CD14-positive monocyte (primary cell): ENCODE data around the gene SLFN12. TPM values are rescaled to one million over a fixed set of nuclear protein-coding genes. Genes with fewer than 3 reads are reported as not detected.

ENCODE experiments used
- DNase-seq, 3 donors: peaks; one replicate each; pipeline ENCODE4 v3.0.0-alpha.2; 2011 to 2022
- H2AFZ ChIP-seq: 2 replicates; pipeline ENCODE4 v1.6.0; 2012; ENCODE audit warnings: mild to moderate bottlenecking, low read depth, low read length, inconsistent platforms; ENCODE audit not compliant: insufficient read depth, poor library complexity, severe bottlenecking
- H3K27ac ChIP-seq, 2 donors: 1 replicate in 1 of 2; 2 replicates in 1 of 2; pipeline ENCODE4 v1.5.1; 2012 to 2013; ENCODE audit warnings: low read length in 2 of 2, control low read depth in 1 of 2, inconsistent platforms in 1 of 2, low read depth in 1 of 2, mild to moderate bottlenecking in 1 of 2
- H3K27me3 ChIP-seq, 2 donors: one replicate each; pipeline versions ENCODE4 v1.6.0 to v1.6.1; 2011 to 2013; ENCODE audit warnings: low read length in 2 of 2; ENCODE audit not compliant: control insufficient read depth in 2 of 2, insufficient read depth in 2 of 2
- H3K36me3 ChIP-seq, 2 donors: replicated peaks in 1 of 2; 1 replicate in 1 of 2; 2 replicates in 1 of 2; pipeline versions ENCODE4 v1.5.1 to v1.6.1; 2012 to 2013; ENCODE audit warnings: low read length in 2 of 2, control low read depth in 1 of 2, inconsistent platforms in 1 of 2, mild to moderate bottlenecking in 1 of 2; ENCODE audit not compliant: insufficient read depth in 2 of 2, control insufficient read depth in 1 of 2
- H3K4me1 ChIP-seq, 2 donors: 1 replicate in 1 of 2; 2 replicates in 1 of 2; pipeline versions ENCODE4 v1.5.1 to v1.6.1; 2012 to 2013; ENCODE audit warnings: low read length in 2 of 2, control low read depth in 1 of 2, inconsistent platforms in 1 of 2, mild to moderate bottlenecking in 1 of 2, moderate library complexity in 1 of 2; ENCODE audit not compliant: insufficient read depth in 2 of 2, control insufficient read depth in 1 of 2
- H3K4me2 ChIP-seq: replicated peaks from 2 replicates; pipeline ENCODE3; 2012; ENCODE audit warnings: low read length, moderate library complexity, mild to moderate bottlenecking; ENCODE audit not compliant: poor library complexity, severe bottlenecking; ENCODE audit errors: extremely low read depth
- H3K4me3 ChIP-seq, 3 experiments: fragments of 200-600 bp in 1 of 3; sonication (generic) in 1 of 3; replicated peaks in 1 of 3; 1 replicate in 2 of 3; 2 replicates in 1 of 3; pipeline ENCODE4 v1.5.1; 2011 to 2013; ENCODE audit warnings: low read length in 3 of 3, mild to moderate bottlenecking in 3 of 3, control low read depth in 2 of 3, low read depth in 2 of 3, inconsistent platforms in 1 of 3, moderate library complexity in 1 of 3
- H3K79me2 ChIP-seq: 2 replicates; pipeline ENCODE4 v1.6.0; 2012; ENCODE audit warnings: mild to moderate bottlenecking, control low read depth, inconsistent platforms, low read length, moderate library complexity; ENCODE audit not compliant: insufficient read depth
- H3K9ac ChIP-seq: 2 replicates; pipeline ENCODE4 v1.6.0; 2017; ENCODE audit warnings: low read length, mild to moderate bottlenecking; ENCODE audit not compliant: insufficient read depth, poor library complexity, severe bottlenecking
- H3K9me3 ChIP-seq, 2 donors: replicated peaks in 1 of 2; 1 replicate in 1 of 2; 2 replicates in 1 of 2; pipeline versions ENCODE4 v1.5.1 to v1.6.1; 2012 to 2013; ENCODE audit warnings: low read length in 2 of 2, control low read depth in 1 of 2; ENCODE audit not compliant: control insufficient read depth in 1 of 2, insufficient read depth in 1 of 2
- H4K20me1 ChIP-seq: 2 replicates; pipeline ENCODE4 v1.6.0; 2012; ENCODE audit warnings: mild to moderate bottlenecking, low read length, control low read depth, moderate library complexity; ENCODE audit not compliant: insufficient read depth
- H3K27ac Mint-ChIP-seq, 7 donors: one replicate each; pipeline ENCODE4 v1.8.0; 2020; ENCODE audit warnings: mild to moderate bottlenecking in 7 of 7, mixed read lengths in 7 of 7, moderate library complexity in 6 of 7, inconsistent platforms in 2 of 7
- H3K27me3 Mint-ChIP-seq, 3 donors: one replicate each; pipeline ENCODE4 v1.8.0; 2021 to 2022; ENCODE audit warnings: low read depth in 3 of 3, mild to moderate bottlenecking in 3 of 3, mixed read lengths in 3 of 3, moderate library complexity in 3 of 3, inconsistent platforms in 1 of 3
- H3K36me3 Mint-ChIP-seq, 2 donors: one replicate each; pipeline ENCODE4 v1.8.0; 2020; ENCODE audit warnings: mixed read lengths in 2 of 2, inconsistent platforms in 1 of 2, mild to moderate bottlenecking in 1 of 2
- H3K4me1 Mint-ChIP-seq: one replicate; pipeline ENCODE4 v1.8.0; 2020; ENCODE audit warnings: mild to moderate bottlenecking, mixed read lengths
- H3K4me3 Mint-ChIP-seq, 2 donors: one replicate each; pipeline ENCODE4 v1.8.0; 2020; ENCODE audit warnings: mild to moderate bottlenecking in 2 of 2, mixed read lengths in 2 of 2, moderate library complexity in 1 of 2
- H3K9me3 Mint-ChIP-seq, 7 donors: one replicate each; pipeline ENCODE4 v1.8.0; 2020 to 2022; ENCODE audit warnings: mixed read lengths in 7 of 7, mild to moderate bottlenecking in 6 of 7, moderate library complexity in 6 of 7, inconsistent platforms in 2 of 7
- WGBS: methylation state at CpG from one replicate; pipeline ENCODE4 v1.1.5; 2013; ENCODE audit warnings: missing lambda C conversion rate; ENCODE audit not compliant: insufficient coverage; 5-methylcytosine and 5-hydroxymethylcytosine counted together
- intact Hi-C, 2 donors: fragments of 100-400 bp; cut with micrococcal nuclease; formaldehyde crosslinking; loops; one replicate each; pipeline versions ENCODE4 v1.15.0 to v1.15.1; 2023
- polyA plus RNA-seq, 3 donors: library from polyadenylated mRNA; depleted of rRNA in 1 of 3; unstranded in 2 of 3; stranded (reverse) in 1 of 3; fragments of 300-500 nt in 2 of 3; fragments of >200 nt in 1 of 3; fragmentation: Illumina TruSeq in 2 of 3; gene quantifications; 1 replicate in 2 of 3; 2 replicates in 1 of 3; pipeline ENCODE4 v1.2.3, GENCODE V29; 2012 to 2021
- TF ChIP-seq, protein P1 (sequence below): fragments of 200-600 bp; IDR thresholded peaks from one replicate; pipeline ENCODE4 v1.8.0; 2022; ENCODE audit warnings: antibody characterized with exemption, mild to moderate bottlenecking

SLFN12 gene
- polyA plus RNA-seq, 3 donors: 8.4 to 19.6 (median 14.5) TPM

DNA sequence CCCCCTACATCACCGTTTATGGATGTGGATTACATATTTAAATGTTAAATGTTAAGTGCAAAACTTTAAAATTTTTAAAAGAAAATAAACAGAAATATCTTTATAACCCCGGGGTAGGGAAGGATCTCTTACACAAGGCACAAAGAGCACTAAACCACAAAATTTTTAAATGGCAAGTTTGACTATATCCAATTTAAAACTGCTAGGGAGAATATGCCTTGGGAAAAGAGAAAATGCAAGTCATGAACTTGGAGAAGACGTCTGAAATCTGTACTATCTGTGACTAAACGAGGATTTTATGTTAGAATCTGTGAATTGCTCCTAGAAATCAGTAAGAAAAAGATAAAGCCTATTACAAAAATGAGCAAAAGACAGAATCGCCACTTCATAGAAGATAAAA, 44.9 kb upstream of the SLFN12 start:
- H3K36me3 Mint-ChIP-seq: no peaks in the 10 kb centered on the region
- peaks cover 2% of the 10 kb centered on the region for H3K4me1 Mint-ChIP-seq
- whole genome bisulfite sequencing: no CpG with 5 or more reads among the region's 5 CpGs

DNA sequence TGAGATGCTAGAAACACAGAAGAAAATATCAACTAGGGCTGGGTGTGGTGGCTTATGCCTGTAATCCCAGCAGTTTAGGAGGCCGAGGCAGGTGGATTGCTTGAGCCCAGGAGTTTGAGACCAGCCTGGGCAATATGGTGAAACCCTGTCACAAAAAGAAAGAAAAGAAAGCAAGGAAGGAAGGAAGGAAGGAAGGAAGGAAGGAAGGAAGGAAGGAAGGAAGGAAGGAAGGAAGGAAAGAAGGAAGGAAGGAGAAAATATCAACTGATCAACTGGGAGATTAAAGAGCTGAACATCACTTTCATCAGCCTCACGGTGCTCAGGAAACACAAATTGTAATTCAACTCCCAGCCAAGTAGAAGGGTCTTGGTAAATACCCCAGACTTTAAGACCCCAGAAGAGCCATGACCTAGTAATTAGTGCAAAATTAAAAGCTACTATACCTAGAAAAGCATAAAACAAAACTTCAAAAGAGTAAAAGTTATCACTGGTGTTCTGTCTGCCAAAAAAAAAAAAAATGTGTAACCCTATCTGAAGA, 44.1 kb upstream of the SLFN12 start:
- TF ChIP-seq, protein P1, sequence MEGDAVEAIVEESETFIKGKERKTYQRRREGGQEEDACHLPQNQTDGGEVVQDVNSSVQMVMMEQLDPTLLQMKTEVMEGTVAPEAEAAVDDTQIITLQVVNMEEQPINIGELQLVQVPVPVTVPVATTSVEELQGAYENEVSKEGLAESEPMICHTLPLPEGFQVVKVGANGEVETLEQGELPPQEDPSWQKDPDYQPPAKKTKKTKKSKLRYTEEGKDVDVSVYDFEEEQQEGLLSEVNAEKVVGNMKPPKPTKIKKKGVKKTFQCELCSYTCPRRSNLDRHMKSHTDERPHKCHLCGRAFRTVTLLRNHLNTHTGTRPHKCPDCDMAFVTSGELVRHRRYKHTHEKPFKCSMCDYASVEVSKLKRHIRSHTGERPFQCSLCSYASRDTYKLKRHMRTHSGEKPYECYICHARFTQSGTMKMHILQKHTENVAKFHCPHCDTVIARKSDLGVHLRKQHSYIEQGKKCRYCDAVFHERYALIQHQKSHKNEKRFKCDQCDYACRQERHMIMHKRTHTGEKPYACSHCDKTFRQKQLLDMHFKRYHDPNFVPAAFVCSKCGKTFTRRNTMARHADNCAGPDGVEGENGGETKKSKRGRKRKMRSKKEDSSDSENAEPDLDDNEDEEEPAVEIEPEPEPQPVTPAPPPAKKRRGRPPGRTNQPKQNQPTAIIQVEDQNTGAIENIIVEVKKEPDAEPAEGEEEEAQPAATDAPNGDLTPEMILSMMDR: no peak
- peaks cover 0 to 3% of the 10 kb centered on the region in 2 donors for H3K9me3 ChIP-seq
- no peaks in the 10 kb centered on the region for H3K36me3 ChIP-seq
- no peak overlapping the region for H3K4me2 ChIP-seq
- H3K79me2 ChIP-seq: no peaks in the 10 kb centered on the region
- Mint-ChIP-seq H3K4me3 (peak overlapping the region in 1 of 2 donors; percentile 31), H3K27ac (peak overlapping the region in 1 of 7 donors; percentile 21), H3K36me3 (no peaks in the 10 kb centered on the region), H3K9me3 (peaks cover 9 to 35% (median 23%) of the 10 kb centered on the region in 7 donors), H3K27me3 (peaks cover 33 to 59% (median 43%) of the 10 kb centered on the region in 3 donors), H3K4me1 (peaks cover 2% of the 10 kb centered on the region)
- 100% methylated on average over 1 of the region's 2 CpGs for whole genome bisulfite sequencing
- H3K4me3 ChIP-seq: no peak overlapping the region
- H2AFZ ChIP-seq: no peak overlapping the region
- H3K27ac ChIP-seq: no peak overlapping the region
- intact Hi-C loops: no loop called here
- peaks cover 20 to 49% of the 10 kb centered on the region in 2 donors for H3K27me3 ChIP-seq
- H3K4me1 ChIP-seq: no peaks in the 10 kb centered on the region
- no peak overlapping the region for H3K9ac ChIP-seq
- no peak for DNase-seq
- no peaks in the 10 kb centered on the region for H4K20me1 ChIP-seq

More for the DNA sequence above, 44.9 kb upstream of the SLFN12 start:
- no peaks in the 10 kb centered on the region for H3K36me3 ChIP-seq
- Mint-ChIP-seq H3K27ac (no peak overlapping the region), H3K4me3 (peak overlapping the region in 1 of 2 donors; percentile 11), H3K9me3 (peaks cover 5 to 34% (median 19%) of the 10 kb centered on the region in 7 donors), H3K27me3 (peaks cover 33 to 60% (median 43%) of the 10 kb centered on the region in 3 donors)
- no peak overlapping the region for H3K9ac ChIP-seq
- H3K27me3 ChIP-seq: peaks cover 20 to 51% of the 10 kb centered on the region in 2 donors
- no peak overlapping the region for H3K27ac ChIP-seq
- no peak overlapping the region for H3K4me3 ChIP-seq
- peaks cover 2 to 4% of the 10 kb centered on the region in 2 donors for H3K9me3 ChIP-seq
- no peak overlapping the region for H2AFZ ChIP-seq
- no peak overlapping the region for H3K4me2 ChIP-seq
- H3K79me2 ChIP-seq: no peaks in the 10 kb centered on the region
- intact Hi-C loops: no loop called here
- TF ChIP-seq, protein P1: no peak
- H4K20me1 ChIP-seq: no peaks in the 10 kb centered on the region
- DNase-seq: no peak
- no peaks in the 10 kb centered on the region for H3K4me1 ChIP-seq
